ENCODE results near the gene GALNT15. TPM values are rescaled to one million over a fixed set of nuclear protein-coding genes. Genes with fewer than 3 reads are reported as not detected.
A peak's percentile ranks its signal among the peaks of the same experiment; 100 is the strongest.

The GALNT15 gene
- total and polyA plus RNA-seq, 4 donors: 2.8 to 9.7 (median 7.6) TPM

DNA sequence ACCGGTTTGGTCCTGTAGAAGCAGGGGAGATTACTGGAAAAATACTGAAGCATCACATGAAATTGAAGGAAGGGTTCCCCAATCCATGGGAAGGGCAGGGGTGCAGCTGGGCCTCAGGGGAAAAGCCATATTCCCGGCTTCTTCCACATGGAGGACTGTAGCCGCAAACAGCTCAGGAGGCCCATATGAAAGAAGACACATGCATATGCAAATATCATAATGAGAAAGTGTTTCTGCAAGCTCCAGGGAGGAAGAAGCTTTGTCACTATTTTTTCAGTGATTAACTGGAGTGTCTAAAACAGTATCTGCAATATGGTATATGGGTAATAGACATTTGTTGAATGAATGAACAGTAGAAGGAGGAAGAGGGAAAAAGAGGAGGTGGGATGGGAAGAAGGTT, 71.1 kb downstream of the GALNT15 start:
- H3K36me3 ChIP-seq (ENCODE audit: control insufficient read depth in 4 of 4, insufficient read depth in 4 of 4, low read length in 4 of 4): no peaks in the 10 kb centered on the region
- 95 to 96% methylated on average over 3 of the region's 3 CpGs for WGBS, 2 donors
- H3K9me3 ChIP-seq (ENCODE audit: control insufficient read depth in 4 of 4, insufficient read depth in 3 of 4, low read length in 3 of 4): no peaks in the 10 kb centered on the region
- ATAC-seq (ENCODE audit: insufficient read depth, low FRiP score) (no peak), DNase-seq (no peak)
- H3K9ac ChIP-seq (ENCODE audit: insufficient read depth in 1 of 2, low read length in 2 of 2): no peak overlapping the region
- H3K27ac ChIP-seq (ENCODE audit: low read depth in 1 of 2, low read length in 1 of 2): no peak overlapping the region
- H3K4me3 ChIP-seq: no peak overlapping the region
- H3K4me1 ChIP-seq (ENCODE audit: control insufficient read depth in 5 of 5, insufficient read depth in 5 of 5, low read length in 5 of 5): peaks cover 0 to 12% (median 0%) of the 10 kb centered on the region in 5 donors
- H3K27me3 ChIP-seq (ENCODE audit: control insufficient read depth in 3 of 3, insufficient read depth in 3 of 3, low read length in 2 of 3): no peaks in the 10 kb centered on the region
- TF ChIP-seq, protein P1, sequence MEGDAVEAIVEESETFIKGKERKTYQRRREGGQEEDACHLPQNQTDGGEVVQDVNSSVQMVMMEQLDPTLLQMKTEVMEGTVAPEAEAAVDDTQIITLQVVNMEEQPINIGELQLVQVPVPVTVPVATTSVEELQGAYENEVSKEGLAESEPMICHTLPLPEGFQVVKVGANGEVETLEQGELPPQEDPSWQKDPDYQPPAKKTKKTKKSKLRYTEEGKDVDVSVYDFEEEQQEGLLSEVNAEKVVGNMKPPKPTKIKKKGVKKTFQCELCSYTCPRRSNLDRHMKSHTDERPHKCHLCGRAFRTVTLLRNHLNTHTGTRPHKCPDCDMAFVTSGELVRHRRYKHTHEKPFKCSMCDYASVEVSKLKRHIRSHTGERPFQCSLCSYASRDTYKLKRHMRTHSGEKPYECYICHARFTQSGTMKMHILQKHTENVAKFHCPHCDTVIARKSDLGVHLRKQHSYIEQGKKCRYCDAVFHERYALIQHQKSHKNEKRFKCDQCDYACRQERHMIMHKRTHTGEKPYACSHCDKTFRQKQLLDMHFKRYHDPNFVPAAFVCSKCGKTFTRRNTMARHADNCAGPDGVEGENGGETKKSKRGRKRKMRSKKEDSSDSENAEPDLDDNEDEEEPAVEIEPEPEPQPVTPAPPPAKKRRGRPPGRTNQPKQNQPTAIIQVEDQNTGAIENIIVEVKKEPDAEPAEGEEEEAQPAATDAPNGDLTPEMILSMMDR (IDR thresholded peaks at IDR 0.05; ENCODE audit: control extremely low read depth, extremely low read depth): no peak

DNA sequence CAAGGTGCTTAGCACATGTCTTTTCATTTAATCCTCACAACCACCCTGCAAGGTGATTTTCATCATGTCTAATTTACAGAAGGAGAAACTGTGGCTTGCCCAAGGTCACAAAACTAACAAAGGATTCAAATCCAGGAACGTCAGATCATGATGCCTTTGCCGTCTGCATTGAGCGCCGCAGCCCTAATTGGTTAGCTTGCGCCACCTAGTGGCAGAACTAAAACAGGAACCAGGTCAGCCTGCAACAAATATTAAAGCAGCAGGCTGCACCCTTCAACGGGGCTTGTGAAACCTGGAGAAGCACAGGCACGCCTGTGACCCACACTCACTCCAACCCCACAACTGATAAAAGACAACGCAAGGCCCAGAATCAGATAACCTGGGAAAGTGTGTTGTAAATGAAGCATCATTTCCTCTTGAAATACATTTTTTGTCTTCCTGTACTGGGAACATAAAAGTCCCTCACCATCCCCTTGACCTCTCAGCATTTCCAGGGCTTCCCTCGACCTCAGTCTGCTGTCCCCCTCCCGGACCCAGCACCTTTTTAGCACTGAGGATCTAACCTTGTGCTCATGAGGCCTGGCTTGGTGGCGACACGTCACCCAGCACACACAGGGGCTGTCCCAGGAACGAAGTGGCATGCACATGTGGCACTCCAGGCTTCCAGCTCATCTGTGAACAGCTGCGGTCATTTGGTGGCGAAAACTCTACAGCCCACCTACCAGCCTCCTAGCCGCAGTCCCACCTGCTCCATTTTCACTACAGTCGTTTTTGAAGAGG, 73.0 kb downstream of the GALNT15 start:
- ATAC-seq (ENCODE audit: insufficient read depth, low FRiP score): peak; percentile 84
- no peak overlapping the region for H3K27ac ChIP-seq (ENCODE audit: low read depth in 1 of 2, low read length in 1 of 2)
- peak; percentile 87 to 89 (median 89) for DNase-seq
- H3K9me3 ChIP-seq (ENCODE audit: control insufficient read depth in 4 of 4, insufficient read depth in 3 of 4, low read length in 3 of 4): no peaks in the 10 kb centered on the region
- no peak overlapping the region for H3K4me3 ChIP-seq
- peaks cover 0 to 12% (median 0%) of the 10 kb centered on the region in 5 donors for H3K4me1 ChIP-seq (ENCODE audit: control insufficient read depth in 5 of 5, insufficient read depth in 5 of 5, low read length in 5 of 5)
- H3K27me3 ChIP-seq (ENCODE audit: control insufficient read depth in 3 of 3, insufficient read depth in 3 of 3, low read length in 2 of 3): no peaks in the 10 kb centered on the region
- H3K36me3 ChIP-seq (ENCODE audit: control insufficient read depth in 4 of 4, insufficient read depth in 4 of 4, low read length in 4 of 4): no peaks in the 10 kb centered on the region
- 30 to 37% methylated on average over 17 of the region's 17 CpGs for WGBS, 2 donors
- TF ChIP-seq, protein P1 (IDR thresholded peaks at IDR 0.05; ENCODE audit: control extremely low read depth, extremely low read depth): peak; percentile 92
- H3K9ac ChIP-seq (ENCODE audit: insufficient read depth in 1 of 2, low read length in 2 of 2): no peak overlapping the region

DNA sequence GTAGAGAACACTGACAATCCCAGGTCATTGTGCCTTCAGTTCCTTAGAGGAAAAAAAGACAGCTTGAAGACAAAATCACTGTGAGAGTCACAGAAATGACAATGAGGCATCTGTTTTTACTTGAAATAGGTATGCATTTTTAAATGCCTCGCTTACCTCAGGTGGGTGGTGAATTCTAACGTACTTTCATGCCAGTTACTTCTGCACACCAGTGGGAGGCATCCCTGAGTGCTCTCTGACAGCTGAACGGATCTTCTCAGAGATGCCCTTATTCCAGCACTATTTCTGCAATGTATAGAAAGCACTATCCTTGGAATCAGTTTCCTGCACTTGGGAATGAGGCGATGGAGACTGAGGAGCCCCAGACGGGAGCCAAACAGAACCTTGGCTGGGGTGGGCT, 74.1 kb downstream of the GALNT15 start:
- DNase-seq: no peak
- WGBS, 2 donors: 85 to 92% methylated on average over 5 of the region's 5 CpGs
- ATAC-seq (ENCODE audit: insufficient read depth, low FRiP score): no peak

More for the DNA sequence above, 74.1 kb downstream of the GALNT15 start:
- Histone ChIP-seq H3K4me3 (no peak overlapping the region), H3K27me3 (ENCODE audit: control insufficient read depth in 3 of 3, insufficient read depth in 3 of 3, low read length in 2 of 3) (no peaks in the 10 kb centered on the region), H3K4me1 (ENCODE audit: control insufficient read depth in 5 of 5, insufficient read depth in 5 of 5, low read length in 5 of 5) (peaks cover 0 to 11% (median 3%) of the 10 kb centered on the region in 5 donors), H3K9me3 (ENCODE audit: control insufficient read depth in 4 of 4, insufficient read depth in 3 of 4, low read length in 3 of 4) (no peaks in the 10 kb centered on the region), H3K9ac (ENCODE audit: insufficient read depth in 1 of 2, low read length in 2 of 2) (no peak overlapping the region), H3K36me3 (ENCODE audit: control insufficient read depth in 4 of 4, insufficient read depth in 4 of 4, low read length in 4 of 4) (no peaks in the 10 kb centered on the region), H3K27ac (ENCODE audit: low read depth in 1 of 2, low read length in 1 of 2) (no peak overlapping the region)
- TF ChIP-seq, protein P1 (IDR thresholded peaks at IDR 0.05; ENCODE audit: control extremely low read depth, extremely low read depth): no peak

All from lung (tissue), 12 donors.